H1 (cell line): ENCODE measurements around the gene PHTF1. TPM values are rescaled to one million over a fixed set of nuclear protein-coding genes. Genes with fewer than 3 reads are reported as not detected.

Experiments used
- polyA plus RNA-seq, 7 experiments: library from polyadenylated mRNA; depleted of rRNA in 3 of 7; stranded (reverse) in 5 of 7; unstranded in 2 of 7; fragments of >200 nt in 5 of 7; fragments of 200-250 nt in 2 of 7; gene quantifications; 1 replicate in 5 of 7; 2 replicates in 1 of 7; 4 replicates in 1 of 7; pipeline versions ENCODE4 v1.2.1 to v1.2.3, GENCODE V29; 2011 to 2013; ENCODE audit warnings: missing spikeins in 2 of 7, mixed read lengths in 2 of 7
- total RNA-seq: library from RNA; stranded (reverse); fragmentation: NEBNext Ultra II Directional; extraction: Animal tissue kit (Norgen Biotek cat#: 25700); gene quantifications from 2 replicates; pipeline ENCODE4 v1.2.1, GENCODE V29; 2021
- TF ChIP-seq, protein P1 (sequence below), 3 experiments: IDR thresholded peaks; 1 replicate in 2 of 3; 2 replicates in 1 of 3; pipeline versions ENCODE4 v1.5.1 to v1.6.1; 2011; ENCODE audit warnings: low read length in 3 of 3, mild to moderate bottlenecking in 3 of 3, inconsistent platforms in 2 of 3, low read depth in 1 of 3, moderate library complexity in 1 of 3; ENCODE audit not compliant: insufficient read depth in 1 of 3; ENCODE audit errors: control extremely low read depth in 1 of 3

Gene PHTF1
- total and polyA plus RNA-seq, 2 of the 8 experiments (the other 6 are each of a cell fraction or from before 2014, with no cell fraction given): 9.1 to 26.9 TPM

DNA sequence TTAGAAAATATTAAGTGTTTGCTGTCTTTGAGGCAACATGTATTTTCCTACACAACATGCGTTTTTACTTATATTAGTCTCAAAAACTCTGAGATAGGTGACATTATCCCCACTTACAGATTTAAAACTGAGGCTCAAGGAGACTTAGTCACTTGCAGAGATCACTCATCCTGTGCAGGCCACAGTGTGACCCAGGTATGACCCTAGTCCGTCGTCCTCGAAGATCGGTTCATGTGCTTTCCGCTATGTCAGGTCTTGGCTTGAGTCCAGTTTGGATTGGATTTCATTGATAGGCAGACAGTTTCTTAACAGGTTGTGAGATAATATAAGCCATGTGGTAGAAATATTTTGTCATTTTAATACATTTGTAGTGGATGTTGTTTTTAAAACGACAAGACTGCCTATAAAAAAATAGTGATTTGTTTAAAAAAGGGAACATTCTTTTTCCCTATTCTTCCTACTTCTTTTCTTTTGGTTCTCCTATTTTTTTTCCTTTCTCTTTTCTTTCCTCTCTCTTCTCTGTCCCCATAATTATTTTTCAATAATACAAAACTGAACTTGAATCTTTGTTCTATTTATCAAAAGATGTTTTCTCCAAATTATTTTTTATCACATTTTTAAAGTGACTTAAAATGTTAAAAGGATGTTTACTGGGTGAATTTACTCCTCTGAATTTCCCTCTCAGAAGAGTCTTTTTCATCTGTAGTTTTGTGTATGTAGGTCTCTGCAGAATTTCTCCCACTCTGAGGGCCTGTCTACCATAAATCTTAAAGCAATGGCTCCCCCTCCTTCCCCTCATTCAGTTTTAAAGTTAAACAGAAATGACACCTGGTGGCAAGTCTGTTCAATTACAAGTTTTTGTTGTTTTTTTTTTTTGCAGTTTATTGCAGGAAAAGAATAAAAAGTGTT lies 81.8 kb downstream of the PHTF1 start (continued):
- TF ChIP-seq, protein P1, sequence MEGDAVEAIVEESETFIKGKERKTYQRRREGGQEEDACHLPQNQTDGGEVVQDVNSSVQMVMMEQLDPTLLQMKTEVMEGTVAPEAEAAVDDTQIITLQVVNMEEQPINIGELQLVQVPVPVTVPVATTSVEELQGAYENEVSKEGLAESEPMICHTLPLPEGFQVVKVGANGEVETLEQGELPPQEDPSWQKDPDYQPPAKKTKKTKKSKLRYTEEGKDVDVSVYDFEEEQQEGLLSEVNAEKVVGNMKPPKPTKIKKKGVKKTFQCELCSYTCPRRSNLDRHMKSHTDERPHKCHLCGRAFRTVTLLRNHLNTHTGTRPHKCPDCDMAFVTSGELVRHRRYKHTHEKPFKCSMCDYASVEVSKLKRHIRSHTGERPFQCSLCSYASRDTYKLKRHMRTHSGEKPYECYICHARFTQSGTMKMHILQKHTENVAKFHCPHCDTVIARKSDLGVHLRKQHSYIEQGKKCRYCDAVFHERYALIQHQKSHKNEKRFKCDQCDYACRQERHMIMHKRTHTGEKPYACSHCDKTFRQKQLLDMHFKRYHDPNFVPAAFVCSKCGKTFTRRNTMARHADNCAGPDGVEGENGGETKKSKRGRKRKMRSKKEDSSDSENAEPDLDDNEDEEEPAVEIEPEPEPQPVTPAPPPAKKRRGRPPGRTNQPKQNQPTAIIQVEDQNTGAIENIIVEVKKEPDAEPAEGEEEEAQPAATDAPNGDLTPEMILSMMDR (IDR thresholded peaks at IDR 0.05; ENCODE audit: control extremely low read depth in 1 of 3, insufficient read depth in 1 of 3, low read depth in 1 of 3, low read length in 3 of 3): peak in 2 of 3 experiments; percentile 42 to 63; a peak in 3 of 4 replicates
- TF ChIP-seq, all 59 proteins: peak for 2
